GM12801 (cell line): ENCODE data around the gene RBM44.

Experiments
- TF ChIP-seq, protein P1 (sequence below): IDR thresholded peaks from one replicate; pipeline ENCODE4 v1.5.1; 2011; ENCODE audit warnings: control low read depth; ENCODE audit not compliant: insufficient read length; ENCODE audit errors: extremely low read depth

Gene RBM44

GRCh38 chr2:237876061-237876526 is 77.5 kb downstream of the RBM44 start:
- TF ChIP-seq, protein P1, sequence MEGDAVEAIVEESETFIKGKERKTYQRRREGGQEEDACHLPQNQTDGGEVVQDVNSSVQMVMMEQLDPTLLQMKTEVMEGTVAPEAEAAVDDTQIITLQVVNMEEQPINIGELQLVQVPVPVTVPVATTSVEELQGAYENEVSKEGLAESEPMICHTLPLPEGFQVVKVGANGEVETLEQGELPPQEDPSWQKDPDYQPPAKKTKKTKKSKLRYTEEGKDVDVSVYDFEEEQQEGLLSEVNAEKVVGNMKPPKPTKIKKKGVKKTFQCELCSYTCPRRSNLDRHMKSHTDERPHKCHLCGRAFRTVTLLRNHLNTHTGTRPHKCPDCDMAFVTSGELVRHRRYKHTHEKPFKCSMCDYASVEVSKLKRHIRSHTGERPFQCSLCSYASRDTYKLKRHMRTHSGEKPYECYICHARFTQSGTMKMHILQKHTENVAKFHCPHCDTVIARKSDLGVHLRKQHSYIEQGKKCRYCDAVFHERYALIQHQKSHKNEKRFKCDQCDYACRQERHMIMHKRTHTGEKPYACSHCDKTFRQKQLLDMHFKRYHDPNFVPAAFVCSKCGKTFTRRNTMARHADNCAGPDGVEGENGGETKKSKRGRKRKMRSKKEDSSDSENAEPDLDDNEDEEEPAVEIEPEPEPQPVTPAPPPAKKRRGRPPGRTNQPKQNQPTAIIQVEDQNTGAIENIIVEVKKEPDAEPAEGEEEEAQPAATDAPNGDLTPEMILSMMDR = no peak

GRCh38 chr2:237876532-237876931 is 78.0 kb downstream of the RBM44 start:
- TF ChIP-seq, protein P1 = no peak

GRCh38 chr2:237876951-237877491 is 78.4 kb downstream of the RBM44 start:
- TF ChIP-seq, protein P1 = no peak

- TF ChIP-seq, protein P1 = no peak
Observed at GRCh38 chr2:237877576-237878307, 79.2 kb downstream of the RBM44 start.

- TF ChIP-seq, protein P1 = no peak
Observed at GRCh38 chr2:237878321-237879057, 79.9 kb downstream of the RBM44 start.

- TF ChIP-seq, protein P1 = no peak
Observed at GRCh38 chr2:237879058-237879430, 80.5 kb downstream of the RBM44 start.

- TF ChIP-seq, protein P1 = no peak
Observed at GRCh38 chr2:237879991-237880560, 81.5 kb downstream of the RBM44 start.
